Fibroblast of skin of right biceps (primary cell): Measurements from ENCODE around the gene DDR2.
"Not testable (repeated sequence)": the region's sequence is repeated elsewhere in the genome, so short reads cannot be mapped to it uniquely, and the experiment has no call there.

ENCODE experiments used
- DNase-seq: peaks from one replicate; pipeline ENCODE4 v3.0.0-alpha.2; 2013

Gene DDR2

DNA sequence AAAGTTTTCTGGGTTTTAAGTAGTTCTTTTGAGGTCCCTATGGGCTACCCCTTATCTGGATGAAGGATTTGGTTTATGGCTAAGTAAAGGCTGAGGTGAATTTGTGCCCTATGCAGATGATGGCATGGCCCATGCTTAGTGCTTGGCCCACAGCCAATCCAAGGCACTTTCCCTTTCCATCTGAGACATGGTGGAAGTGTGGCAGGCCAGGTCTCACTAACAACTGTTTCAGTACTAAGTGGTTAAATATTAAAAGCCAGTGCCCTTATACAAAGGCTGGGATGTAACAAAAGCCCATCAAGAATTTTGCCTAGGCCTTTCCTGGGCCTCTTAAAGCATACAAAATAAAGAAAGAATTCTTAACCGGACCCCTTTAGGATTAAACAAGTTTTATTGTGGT is 156.5 kb downstream of the DDR2 start:
- DNase-seq = not testable (repeated sequence)

DNA sequence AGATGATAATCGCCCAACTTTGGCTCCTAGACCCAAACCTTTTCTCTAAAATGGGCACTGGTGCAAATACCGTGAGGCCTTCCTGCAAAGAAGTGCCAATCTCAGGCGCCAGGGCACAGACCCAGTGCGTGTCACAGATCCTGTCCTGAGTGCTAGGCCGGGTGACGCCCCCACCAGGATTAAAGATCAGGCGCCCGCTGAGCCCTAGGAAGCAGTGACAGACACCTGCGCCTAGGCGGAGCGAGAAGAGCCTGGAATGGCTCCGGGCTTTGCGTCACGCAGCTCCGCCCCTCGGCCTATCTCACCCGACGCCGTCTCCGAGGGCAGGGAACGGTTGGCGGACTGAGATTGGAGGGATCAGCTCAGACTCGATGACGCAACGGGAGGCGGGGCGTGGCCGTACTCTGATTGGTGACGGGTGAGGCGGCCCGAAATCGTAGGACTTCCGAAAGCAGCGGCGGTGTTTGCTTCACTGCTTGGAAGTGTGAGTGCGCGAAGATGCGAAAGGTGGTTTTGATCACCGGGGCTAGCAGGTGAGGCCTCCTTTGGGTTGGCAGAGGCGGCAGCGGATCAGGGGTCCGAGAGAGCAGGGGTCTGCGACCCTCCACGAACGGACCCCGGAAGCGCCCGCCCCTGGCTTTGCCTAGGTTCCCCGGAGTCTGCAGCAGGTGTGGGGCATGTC is 158.2 kb downstream of the DDR2 start, which contains the start of gene HSD17B7:
Gene HSD17B7, plus strand, starts transcription at position 400 of the 682 bp plus-strand sequence. Its CDS starts 99 bp downstream, at position 499.
- peak; percentile 64 for DNase-seq

DNA sequence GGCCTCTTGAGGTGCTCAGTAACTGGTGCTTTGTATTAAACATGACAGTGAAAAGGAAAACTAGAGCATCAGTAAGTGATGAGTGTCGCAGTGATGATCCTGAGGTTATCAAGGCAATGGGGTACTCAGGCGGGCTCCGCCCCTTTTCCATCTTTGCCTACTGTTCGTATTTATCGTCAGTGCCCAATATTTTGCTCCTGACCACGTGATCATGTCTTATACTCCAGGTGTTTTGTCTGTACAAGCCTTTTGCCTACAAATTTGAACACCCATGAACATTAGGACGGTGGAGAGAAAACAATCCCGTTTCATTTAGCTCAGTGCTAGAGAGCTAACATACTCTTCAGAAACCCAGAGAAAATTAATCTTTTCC is 158.7 kb downstream of the DDR2 start:
- DNase-seq = not testable (repeated sequence)

DNA sequence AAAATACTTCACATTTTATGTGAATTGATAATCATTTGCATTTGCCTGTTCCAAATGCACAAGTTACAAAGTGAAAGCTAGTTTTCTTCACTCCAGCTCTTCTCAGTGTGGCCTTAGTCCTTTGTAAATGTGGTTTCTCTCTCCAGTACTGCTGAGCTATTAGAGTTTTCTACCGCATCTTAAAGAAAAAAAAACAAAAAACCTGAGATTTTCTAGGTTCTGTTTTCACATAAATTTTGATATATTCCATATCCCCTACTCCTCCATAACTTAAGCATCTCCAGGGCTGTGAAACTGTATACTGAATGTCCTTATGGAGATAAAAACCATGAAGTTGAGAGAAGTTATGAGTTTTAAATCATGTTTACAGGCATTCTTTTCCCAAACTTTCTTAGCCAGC is 162.0 kb downstream of the DDR2 start:
- not testable (repeated sequence) for DNase-seq

DNA sequence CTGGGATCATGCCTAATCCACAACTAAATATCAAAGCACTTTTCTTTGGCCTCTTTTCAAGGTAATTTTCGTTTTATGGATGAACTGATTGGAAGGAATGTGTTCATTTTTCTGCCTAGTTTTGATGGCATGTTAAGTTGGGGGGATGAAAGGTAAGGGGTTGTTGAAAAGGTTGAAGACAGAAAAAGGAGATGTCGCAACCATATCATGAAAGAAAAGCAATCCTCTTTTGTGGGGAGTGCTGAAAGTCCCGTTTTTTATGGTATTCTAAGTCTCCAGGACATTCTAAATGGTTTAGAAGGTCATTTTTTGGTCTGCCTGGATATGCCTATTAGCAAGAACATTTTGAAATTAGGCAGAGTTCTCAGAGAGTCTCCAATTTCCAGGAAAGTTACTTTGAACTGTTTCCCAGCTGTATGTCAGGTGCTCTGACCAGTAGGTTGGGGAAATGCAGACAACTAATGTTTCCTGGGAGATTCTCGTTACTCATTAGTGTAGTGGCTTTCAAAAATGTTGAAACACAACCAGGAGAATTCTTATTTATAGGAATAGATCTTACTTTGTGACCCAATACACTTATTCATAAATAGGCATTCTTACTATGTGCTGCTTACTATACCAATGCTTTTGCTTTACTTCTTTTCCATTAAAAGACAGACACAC is 164.5 kb downstream of the DDR2 start:
- not testable (repeated sequence) for DNase-seq

DNA sequence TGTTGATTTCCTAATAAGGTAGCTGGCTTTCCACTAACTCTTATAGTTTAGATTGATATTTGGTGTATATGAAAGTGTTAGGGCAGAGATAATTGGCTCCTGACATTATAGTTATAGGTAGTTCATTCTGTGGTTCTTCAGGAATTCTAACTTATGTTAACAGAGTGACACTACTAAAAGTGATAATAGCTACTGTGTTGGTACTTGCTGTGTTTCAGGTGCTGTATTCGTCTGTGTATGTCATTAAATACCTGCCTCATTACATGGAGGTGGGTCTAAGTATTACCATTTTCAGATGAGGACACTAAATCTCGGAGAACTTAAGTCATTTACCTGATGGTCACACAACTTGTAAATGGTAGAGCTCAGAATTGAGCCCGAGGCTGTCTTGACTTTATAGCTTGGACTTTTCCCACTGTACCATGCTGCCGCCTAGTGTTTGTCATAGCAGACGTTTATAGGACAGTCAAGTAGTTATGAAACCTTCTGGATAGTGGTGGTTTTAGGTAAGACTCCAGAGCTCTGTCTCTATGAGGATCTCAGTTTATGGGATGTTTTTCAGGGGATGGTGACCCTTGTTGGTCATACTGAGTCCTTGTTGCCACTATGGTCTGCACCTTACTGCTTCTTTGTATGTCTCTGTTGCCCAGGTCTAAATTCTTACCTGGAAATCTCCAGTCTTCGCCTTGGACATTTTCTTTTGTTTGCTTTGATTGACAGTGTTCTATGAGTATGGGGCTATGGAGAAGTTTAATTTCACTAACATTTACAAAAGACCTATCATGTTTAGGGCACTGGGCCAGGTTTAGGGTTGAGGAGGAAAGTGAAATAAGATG is 167.9 kb downstream of the DDR2 start:
- peak; percentile 66 for DNase-seq

DNA sequence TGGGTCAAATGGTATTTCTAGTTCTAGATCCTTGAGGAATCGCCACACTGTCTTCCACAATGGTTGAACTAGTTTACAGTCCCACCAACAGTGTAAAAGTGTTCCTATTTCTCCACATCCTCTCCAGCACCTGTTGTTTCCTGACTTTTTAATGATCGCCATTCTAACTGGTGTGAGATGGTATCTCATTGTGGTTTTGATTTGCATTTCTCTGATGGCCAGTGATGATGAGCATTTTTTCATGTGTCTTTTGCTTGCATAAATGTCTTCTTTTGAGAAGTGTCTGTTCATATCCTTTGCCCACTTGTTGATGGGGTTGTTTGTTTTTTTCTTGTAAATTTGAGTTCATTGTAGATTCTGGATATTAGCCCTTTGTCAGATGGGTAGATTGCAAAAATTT is 175.2 kb downstream of the DDR2 start:
- DNase-seq = not testable (repeated sequence)

DNA sequence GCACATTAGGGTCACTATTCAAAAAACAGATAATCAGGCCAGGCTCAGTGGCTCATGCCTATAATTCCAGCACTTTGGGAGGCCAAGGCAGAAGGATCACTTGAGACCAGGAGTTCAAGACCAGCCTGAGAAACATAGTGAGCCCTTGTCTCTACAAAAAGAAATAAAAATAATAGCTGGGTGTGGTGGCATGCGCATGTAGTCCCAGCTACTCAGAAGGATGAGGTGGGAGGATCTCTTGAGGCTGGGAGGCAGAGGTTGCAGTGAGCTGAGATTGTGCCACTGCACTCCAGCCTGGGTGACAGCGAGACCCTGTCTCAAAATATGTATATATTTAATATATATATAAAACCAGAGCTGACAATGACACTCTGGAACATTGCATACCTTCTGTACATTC is 180.1 kb downstream of the DDR2 start:
- DNase-seq = not testable (repeated sequence)

DNA sequence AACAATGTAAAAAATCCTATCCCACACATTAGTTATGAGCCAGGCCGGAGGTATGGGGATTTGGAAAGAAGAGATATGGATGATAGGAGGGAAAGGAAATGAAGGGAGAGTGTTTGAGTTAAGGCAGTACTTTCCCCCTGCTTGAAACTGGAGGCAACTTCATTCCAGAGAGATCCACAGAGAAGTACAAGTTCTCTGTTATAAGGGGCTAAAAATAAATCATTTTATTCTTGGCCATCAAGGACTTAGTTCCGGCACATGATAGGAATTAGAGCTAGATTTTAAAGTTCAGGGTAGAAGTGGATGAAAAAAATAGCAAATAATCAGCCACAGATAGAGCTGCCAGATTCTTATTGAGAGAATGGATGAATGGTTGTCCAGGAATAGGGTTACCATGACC is 185.9 kb downstream of the DDR2 start:
- DNase-seq = not testable (repeated sequence)

DNA sequence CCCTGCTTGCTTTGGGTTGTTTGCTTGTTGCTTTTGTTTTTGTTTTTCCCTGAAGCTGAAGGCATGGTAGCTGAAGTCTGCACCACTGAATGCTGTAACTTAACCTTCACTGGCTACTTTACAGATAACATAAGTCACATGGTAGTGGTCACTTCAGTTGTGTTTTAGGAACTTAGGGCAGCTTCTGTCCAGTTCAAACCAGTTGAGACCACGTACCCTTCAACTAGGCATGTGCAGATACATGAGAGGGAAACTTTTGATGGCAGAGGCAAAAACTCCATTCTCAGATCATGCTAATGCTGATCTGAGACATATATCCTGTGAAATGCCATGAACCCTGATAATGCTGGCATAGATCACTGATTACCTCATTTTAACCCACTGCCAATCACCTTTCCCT is 186.4 kb downstream of the DDR2 start:
- not testable (repeated sequence) for DNase-seq

DNA sequence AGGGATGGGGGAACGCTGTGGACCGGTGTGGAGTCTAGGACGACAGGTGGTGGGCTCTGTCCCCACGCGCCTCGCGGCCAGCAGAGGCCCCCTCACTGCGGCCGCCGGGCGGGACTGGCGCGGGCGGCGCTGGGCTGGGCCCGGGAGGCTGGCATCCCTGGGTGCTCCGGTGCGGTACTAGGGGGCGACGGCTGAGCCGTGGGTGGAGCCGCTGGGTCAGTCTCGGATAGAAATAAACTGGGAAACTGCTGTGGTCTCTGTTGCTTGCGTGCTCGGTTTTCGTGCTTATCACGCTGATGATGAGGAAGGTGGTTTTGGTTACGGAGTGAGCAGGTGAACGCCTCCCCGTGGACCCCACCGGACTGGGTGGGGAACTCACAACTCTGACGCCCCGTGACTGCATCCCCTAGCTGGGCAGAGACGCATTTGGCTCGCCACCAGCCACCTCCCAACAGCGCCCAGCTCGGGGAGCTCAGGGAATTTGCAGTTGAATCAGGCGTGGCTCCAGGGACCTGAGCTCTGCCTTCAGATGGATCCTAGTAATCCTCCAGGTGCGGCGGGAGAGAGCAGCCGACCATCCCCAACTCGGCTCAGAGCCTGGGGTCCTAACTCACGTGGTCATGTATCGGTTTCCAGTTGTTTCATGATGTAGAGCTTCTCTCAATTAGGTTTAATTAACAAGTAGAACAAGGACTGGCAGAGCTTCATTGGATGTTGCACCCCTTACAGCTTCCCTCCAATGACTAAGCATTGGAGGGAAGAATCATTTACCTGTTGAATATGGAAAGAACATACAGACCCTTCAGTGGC is 190.3 kb downstream of the DDR2 start:
- no peak for DNase-seq

DNA sequence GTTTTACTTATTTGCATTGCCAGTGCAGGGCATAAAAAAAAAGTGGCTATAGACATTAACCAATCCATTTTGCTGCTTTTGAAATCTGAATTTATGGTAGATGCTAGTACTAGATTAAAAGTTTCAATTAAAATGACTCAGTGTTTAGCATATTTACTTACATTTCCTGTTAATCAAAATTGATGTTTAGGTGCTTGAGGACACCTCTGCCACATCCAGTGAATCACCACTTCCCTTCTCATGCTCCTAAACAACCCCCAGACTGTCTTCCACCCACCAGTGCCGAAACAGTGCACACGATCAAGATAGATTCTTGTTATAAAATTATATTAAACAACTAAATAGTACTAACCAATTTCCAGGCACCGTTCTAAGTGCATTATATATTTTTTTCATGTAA is 191.0 kb downstream of the DDR2 start:
- DNase-seq = no peak

DNA sequence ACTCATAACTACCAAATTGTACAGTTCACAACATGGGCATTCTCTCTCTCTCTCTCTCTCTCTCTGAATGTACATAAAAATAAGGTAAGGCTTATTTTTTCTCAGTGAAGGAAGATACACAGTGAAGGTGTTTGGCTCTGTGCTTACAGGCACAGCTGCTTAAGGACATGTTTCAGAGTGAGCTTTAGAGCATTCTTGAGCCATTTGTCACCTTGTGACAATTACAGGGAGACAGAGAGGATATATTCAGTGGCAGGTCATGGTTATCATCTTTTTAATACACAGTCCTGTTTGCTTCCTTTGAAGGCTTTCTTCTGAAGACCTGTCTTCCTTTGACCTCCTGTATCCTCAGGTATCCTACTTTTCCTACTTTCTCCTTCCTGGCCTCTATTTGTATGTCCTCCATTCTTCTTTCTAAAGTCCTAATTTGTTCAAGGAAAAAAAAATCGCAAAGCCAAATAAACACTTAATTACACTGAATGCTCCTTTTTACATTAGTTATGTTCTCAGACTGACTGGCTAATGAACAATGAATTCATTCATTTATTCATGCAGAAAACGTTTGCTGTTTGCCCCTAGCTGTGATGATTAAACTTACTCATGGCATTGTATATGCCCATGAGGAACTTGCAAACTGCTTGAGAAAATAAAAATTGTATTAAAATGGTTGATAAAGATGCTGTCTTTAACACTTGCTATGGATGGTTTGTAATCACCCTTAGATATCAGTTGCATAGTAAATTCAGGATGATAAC is 191.7 kb downstream of the DDR2 start:
- DNase-seq = no peak

DNA sequence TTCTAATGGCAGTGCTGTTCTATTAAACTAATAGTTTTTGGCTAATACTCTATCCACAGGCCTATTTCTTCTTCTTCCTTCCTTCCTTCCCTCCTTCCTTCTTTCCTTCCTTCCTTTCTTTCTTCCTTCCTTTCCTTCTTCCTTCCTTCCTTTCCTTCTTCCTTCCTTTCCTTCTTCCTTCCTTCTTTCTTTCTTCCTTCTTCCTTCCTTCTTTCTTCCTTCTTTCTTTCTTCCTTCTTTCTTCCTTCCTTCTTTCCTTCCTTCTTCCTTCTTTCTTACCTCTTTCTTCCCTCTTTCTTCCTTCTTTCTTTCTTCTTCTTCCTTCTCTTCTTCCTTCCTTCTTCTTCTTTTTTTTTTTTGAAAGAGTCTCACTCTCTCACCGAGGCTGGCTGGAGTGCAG is 197.0 kb downstream of the DDR2 start:
- no peak for DNase-seq

DNA sequence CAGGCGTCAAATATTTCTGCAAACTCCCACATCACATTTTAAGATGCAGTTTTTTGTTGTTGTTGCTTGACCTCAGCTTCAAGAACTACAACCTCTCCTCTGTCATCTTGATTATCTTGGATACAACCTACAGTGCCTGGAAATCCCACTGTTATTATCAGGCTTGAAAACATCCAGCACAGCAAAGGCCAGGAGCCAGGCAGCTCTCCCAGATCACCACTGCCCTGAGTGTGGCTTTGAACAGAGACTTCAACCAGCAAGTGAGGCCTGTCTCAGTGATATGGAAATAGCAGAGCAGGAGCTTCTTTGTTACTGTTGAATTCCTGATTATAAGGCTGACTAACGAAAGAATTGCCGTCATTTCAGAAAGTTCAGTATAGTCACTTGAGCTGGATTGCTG is 200.2 kb downstream of the DDR2 start:
- no peak for DNase-seq

DNA sequence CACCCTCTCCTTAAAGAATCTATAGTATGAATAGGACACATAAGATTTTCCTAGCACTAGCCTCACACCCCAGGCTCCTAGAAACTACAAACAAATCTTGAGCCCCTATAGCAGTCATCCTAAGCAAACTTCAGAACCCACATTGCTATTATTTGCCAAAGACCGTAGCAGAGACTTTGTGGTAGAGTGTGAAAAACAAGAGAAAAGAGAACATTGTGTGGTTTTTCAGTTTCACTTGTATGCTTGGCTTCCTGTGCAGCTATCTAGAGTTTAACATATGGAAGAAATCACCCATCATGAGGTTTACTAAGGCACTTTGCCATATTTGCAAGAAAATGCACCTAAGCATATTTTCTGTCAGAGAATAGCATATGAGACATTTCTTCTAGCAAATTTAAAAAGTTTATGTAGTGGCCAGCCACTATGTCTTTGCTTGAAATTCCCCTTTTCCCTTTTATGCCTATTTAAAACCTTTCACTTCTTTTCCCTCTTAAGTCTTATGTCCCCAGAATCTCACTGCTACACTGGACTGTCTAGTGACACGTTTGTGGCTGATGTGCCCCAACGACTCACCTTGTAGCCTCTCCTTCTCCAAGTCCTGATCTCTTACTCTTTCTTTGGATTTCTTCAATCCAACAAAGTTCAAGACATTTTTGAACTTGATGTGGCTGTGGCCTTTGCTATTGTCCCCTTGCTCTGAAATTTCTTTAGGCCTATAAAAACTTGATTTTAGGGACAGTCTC is 203.1 kb downstream of the DDR2 start:
- DNase-seq = no peak
